GM23338 (cell line): ENCODE measurements around the gene CDK13.

ENCODE experiments used
- CREB1 ChIP-seq: fragments of 250-450 bp; sonication (Bioruptor Pico); IDR thresholded peaks from 2 replicates; pipeline ENCODE4 v1.5.0; 2020; ENCODE audit warnings: low read depth, mild to moderate bottlenecking, moderate library complexity
- CTCF ChIP-seq, 2 experiments: fragments of 200-600 bp in 1 of 2; sonication (generic) in 1 of 2; conservative IDR thresholded peaks; 2 replicates each; pipeline versions ENCODE4 v1.5.1 to v1.6.1; 2016 to 2017; ENCODE audit warnings: antibody characterized with exemption in 2 of 2, low read depth in 2 of 2, mild to moderate bottlenecking in 2 of 2, moderate library complexity in 1 of 2
- EZH2 ChIP-seq: fragments of 200-600 bp; sonication (generic); IDR thresholded peaks from one replicate; pipeline ENCODE4 v1.8.0; 2017; ENCODE audit warnings: antibody characterized with exemption, mild to moderate bottlenecking, low read depth; ENCODE audit not compliant: unreplicated experiment
- EZH2phosphoT487 ChIP-seq: fragments of 200-600 bp; sonication (generic); IDR thresholded peaks from one replicate; pipeline ENCODE4 v1.8.1; 2018; ENCODE audit warnings: antibody characterized with exemption; ENCODE audit not compliant: unreplicated experiment
- JUNB ChIP-seq: IDR thresholded peaks from one replicate; pipeline ENCODE4 v1.6.1; 2016; ENCODE audit warnings: antibody characterized with exemption; ENCODE audit not compliant: unreplicated experiment
- NANOG ChIP-seq: IDR thresholded peaks from 2 replicates; pipeline ENCODE4 v1.6.1; 2016; ENCODE audit warnings: antibody characterized with exemption, borderline replicate concordance
- POLR2AphosphoS5 ChIP-seq: IDR thresholded peaks from 2 replicates; pipeline ENCODE4 v1.6.1; 2016; ENCODE audit warnings: antibody characterized with exemption, low read depth
- REST ChIP-seq: IDR thresholded peaks from one replicate; pipeline ENCODE4 v1.6.1; 2018; ENCODE audit warnings: antibody characterized with exemption; ENCODE audit not compliant: unreplicated experiment
- STAT1 ChIP-seq: IDR thresholded peaks from one replicate; pipeline ENCODE4 v1.6.1; 2016; ENCODE audit warnings: antibody characterized with exemption; ENCODE audit not compliant: unreplicated experiment
- ZNF114 ChIP-seq: fragments of 250-450 bp; sonication (Bioruptor Pico); IDR thresholded peaks from 2 replicates; pipeline ENCODE4 v1.5.0; 2020; ENCODE audit warnings: mild to moderate bottlenecking, moderate library complexity

- TF ChIP-seq CTCF (conservative IDR thresholded peaks at IDR 0.05; ENCODE audit: low read depth in 2 of 2) (no peak), EZH2phosphoT487 (no peak), ZNF114 (CRISPR knock-in tag) (no peak), EZH2 (no peak), POLR2AphosphoS5 (no peak), CREB1 (CRISPR knock-in tag) (no peak), REST (no peak), STAT1 (no peak), JUNB (no peak), NANOG (no peak)
These were observed 59.2 kb downstream of the CDK13 start for GRCh38 chr7:40009301-40009700.
